HepG2 (cell line): ENCODE results near the gene ZFAND2B. TPM values are rescaled to one million over a fixed set of nuclear protein-coding genes. Genes with fewer than 3 reads are reported as not detected.

Experiments used
- BRD4 ChIP-seq: sonication (generic); formaldehyde crosslinking; IDR thresholded peaks from 2 replicates; pipeline ENCODE4 v1.4.0; 2020; ENCODE audit warnings: missing genetic modification reagents
- KLF6 ChIP-seq: IDR thresholded peaks from 2 replicates; pipeline ENCODE4 v1.8.0; 2016; ENCODE audit warnings: missing biosample characterization, missing genetic modification reagents
- KMT2B ChIP-seq: IDR thresholded peaks from 2 replicates; pipeline ENCODE4 v1.6.1; 2016; ENCODE audit warnings: missing genetic modification reagents, missing compliant biosample characterization
- PAWR ChIP-seq: sonication (generic); formaldehyde crosslinking; IDR thresholded peaks from 2 replicates; pipeline ENCODE4 v1.4.0; 2020; ENCODE audit warnings: missing genetic modification reagents, mild to moderate bottlenecking, borderline replicate concordance
- SALL2 ChIP-seq: sonication (generic); formaldehyde crosslinking; IDR thresholded peaks from 2 replicates; pipeline ENCODE4 v1.8.1; 2023; ENCODE audit warnings: mild to moderate bottlenecking, missing genetic modification reagents, inconsistent platforms
- ZBTB38 ChIP-seq: sonication (generic); formaldehyde crosslinking; IDR thresholded peaks from 2 replicates; pipeline ENCODE4 v1.5.1; 2020; ENCODE audit warnings: mild to moderate bottlenecking, missing genetic modification reagents
- ZNF335 ChIP-seq: sonication (generic); formaldehyde crosslinking; IDR thresholded peaks from 2 replicates; pipeline ENCODE4 v1.4.0; 2020; ENCODE audit warnings: missing genetic modification reagents
- ZNF430 ChIP-seq: sonication (generic); formaldehyde crosslinking; IDR thresholded peaks from 2 replicates; pipeline ENCODE4 v1.9.0; 2021; ENCODE audit warnings: mild to moderate bottlenecking, missing genetic modification reagents
- ZNF781 ChIP-seq: sonication (generic); formaldehyde crosslinking; IDR thresholded peaks from 2 replicates; pipeline ENCODE4 v1.5.1; 2020; ENCODE audit warnings: borderline replicate concordance, mild to moderate bottlenecking, missing genetic modification reagents; ENCODE audit errors: not compliant biosample characterization
- ZSCAN31 ChIP-seq: sonication (generic); formaldehyde crosslinking; IDR thresholded peaks from 2 replicates; pipeline ENCODE4 v1.5.0; 2020; ENCODE audit warnings: low read depth, mild to moderate bottlenecking, missing genetic modification reagents
- polyA plus RNA-seq, 8 experiments: library from polyadenylated mRNA; depleted of rRNA in 3 of 8; stranded (reverse) in 7 of 8; unstranded in 1 of 8; fragments of >200 nt; fragmentation: Illumina TruSeq in 4 of 8; extraction: Trizol in 4 of 8; gene quantifications; 2 replicates each; pipeline versions ENCODE4 v1.2.1 to v1.2.3, GENCODE V29; 2011 to 2016; ENCODE audit warnings: low read depth in 4 of 8, missing spikeins in 1 of 8, mixed read lengths in 1 of 8; ENCODE audit not compliant: insufficient read depth in 1 of 8
- total RNA-seq, 5 experiments: library from RNA; depleted of rRNA; stranded (reverse); fragments of >200 nt; fragmentation: Illumina TruSeq; extraction: Trizol; gene quantifications; 2 replicates each; pipeline ENCODE4 v1.2.3, GENCODE V29; 2016; ENCODE audit warnings: low read depth in 1 of 5
- TF ChIP-seq, protein P1 (sequence below): sonication (generic); formaldehyde crosslinking; IDR thresholded peaks from 2 replicates; pipeline ENCODE4 v1.4.0; 2020; ENCODE audit warnings: missing genetic modification reagents
- TF ChIP-seq, protein P2 (sequence below): sonication (generic); formaldehyde crosslinking; IDR thresholded peaks from 2 replicates; pipeline ENCODE4 v1.4.0; 2020; ENCODE audit warnings: mild to moderate bottlenecking, missing genetic modification reagents
- TF ChIP-seq, protein P3 (sequence below): IDR thresholded peaks from 2 replicates; pipeline ENCODE4 v1.6.1; 2016; ENCODE audit warnings: missing genetic modification reagents, missing compliant biosample characterization
- TF ChIP-seq, protein P4 (sequence below): sonication (generic); formaldehyde crosslinking; IDR thresholded peaks from 2 replicates; pipeline ENCODE4 v1.5.0; 2020; ENCODE audit warnings: mild to moderate bottlenecking, missing genetic modification reagents, borderline replicate concordance

ZFAND2B gene
- total and polyA plus RNA-seq, 2 of the 13 experiments (the other 11 are each of a cell fraction or from before 2014, with no cell fraction given) = 53.3 to 115 TPM

DNA sequence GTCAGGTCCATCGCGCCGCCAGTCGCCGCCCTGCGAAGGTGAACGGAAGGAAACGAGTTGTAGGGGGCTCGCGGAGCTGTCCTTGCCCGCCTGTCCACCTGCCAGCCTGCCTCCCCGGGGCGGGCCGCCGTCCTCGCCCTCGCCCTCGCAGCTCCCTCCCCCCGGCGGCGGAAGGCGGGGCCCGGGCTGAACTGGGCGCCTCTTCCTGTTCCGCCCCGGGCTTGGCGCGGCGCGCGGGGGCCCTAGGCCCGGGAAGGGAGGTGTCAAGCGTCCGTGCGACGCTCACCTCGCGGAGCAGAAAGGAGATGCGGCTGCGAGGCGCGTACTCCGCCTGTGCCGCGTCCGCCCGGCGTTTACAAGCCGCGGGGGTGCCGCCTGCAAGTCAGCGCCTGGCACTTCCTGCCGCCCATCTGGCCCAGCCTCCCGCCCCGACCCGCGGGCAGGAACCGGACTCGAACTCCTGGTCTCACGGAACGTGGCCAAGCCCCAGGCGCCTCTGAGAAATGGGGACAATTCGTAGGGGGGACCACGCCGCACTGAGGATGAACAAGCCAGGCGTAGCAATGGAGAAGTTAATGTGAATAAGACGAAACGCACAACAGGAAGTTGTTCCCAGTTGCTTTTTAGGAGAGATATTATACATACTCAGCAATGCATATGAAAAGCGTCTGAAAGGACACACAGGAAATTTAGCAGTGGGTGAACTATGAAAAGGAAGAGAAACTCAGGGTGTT is 29.6 kb upstream of the ZFAND2B start, which contains the start of gene CNPPD1 (continued):
- TF ChIP-seq BRD4 (CRISPR knock-in tag) (peak; percentile 79; the same call in 1 of the 2 replicates), KMT2B (CRISPR knock-in tag) (no peak; the same call in none of the 2 replicates), ZNF335 (CRISPR knock-in tag) (no peak; the same call in none of the 2 replicates), ZNF430 (CRISPR knock-in tag) (peak; percentile 82), ZBTB38 (CRISPR knock-in tag) (peak; percentile 96), ZSCAN31 (CRISPR knock-in tag) (peak; percentile 97), SALL2 (peak; percentile 99), KLF6 (CRISPR knock-in tag) (peak; percentile 99), ZNF781 (no peak), PAWR (CRISPR knock-in tag) (peak; percentile 91; the same call in 1 of the 2 replicates)
- TF ChIP-seq, protein P1, sequence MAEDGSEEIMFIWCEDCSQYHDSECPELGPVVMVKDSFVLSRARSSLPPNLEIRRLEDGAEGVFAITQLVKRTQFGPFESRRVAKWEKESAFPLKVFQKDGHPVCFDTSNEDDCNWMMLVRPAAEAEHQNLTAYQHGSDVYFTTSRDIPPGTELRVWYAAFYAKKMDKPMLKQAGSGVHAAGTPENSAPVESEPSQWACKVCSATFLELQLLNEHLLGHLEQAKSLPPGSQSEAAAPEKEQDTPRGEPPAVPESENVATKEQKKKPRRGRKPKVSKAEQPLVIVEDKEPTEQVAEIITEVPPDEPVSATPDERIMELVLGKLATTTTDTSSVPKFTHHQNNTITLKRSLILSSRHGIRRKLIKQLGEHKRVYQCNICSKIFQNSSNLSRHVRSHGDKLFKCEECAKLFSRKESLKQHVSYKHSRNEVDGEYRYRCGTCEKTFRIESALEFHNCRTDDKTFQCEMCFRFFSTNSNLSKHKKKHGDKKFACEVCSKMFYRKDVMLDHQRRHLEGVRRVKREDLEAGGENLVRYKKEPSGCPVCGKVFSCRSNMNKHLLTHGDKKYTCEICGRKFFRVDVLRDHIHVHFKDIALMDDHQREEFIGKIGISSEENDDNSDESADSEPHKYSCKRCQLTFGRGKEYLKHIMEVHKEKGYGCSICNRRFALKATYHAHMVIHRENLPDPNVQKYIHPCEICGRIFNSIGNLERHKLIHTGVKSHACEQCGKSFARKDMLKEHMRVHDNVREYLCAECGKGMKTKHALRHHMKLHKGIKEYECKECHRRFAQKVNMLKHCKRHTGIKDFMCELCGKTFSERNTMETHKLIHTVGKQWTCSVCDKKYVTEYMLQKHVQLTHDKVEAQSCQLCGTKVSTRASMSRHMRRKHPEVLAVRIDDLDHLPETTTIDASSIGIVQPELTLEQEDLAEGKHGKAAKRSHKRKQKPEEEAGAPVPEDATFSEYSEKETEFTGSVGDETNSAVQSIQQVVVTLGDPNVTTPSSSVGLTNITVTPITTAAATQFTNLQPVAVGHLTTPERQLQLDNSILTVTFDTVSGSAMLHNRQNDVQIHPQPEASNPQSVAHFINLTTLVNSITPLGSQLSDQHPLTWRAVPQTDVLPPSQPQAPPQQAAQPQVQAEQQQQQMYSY (CRISPR knock-in tag) = peak; percentile 75
- TF ChIP-seq, protein P2, sequence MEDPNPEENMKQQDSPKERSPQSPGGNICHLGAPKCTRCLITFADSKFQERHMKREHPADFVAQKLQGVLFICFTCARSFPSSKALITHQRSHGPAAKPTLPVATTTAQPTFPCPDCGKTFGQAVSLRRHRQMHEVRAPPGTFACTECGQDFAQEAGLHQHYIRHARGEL (CRISPR knock-in tag) = peak; percentile 70; the same call in 1 of the 2 replicates
- TF ChIP-seq, protein P3, sequence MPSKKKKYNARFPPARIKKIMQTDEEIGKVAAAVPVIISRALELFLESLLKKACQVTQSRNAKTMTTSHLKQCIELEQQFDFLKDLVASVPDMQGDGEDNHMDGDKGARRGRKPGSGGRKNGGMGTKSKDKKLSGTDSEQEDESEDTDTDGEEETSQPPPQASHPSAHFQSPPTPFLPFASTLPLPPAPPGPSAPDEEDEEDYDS (CRISPR knock-in tag) = peak; percentile 72; the same call in 1 of the 2 replicates
- TF ChIP-seq, protein P4, sequence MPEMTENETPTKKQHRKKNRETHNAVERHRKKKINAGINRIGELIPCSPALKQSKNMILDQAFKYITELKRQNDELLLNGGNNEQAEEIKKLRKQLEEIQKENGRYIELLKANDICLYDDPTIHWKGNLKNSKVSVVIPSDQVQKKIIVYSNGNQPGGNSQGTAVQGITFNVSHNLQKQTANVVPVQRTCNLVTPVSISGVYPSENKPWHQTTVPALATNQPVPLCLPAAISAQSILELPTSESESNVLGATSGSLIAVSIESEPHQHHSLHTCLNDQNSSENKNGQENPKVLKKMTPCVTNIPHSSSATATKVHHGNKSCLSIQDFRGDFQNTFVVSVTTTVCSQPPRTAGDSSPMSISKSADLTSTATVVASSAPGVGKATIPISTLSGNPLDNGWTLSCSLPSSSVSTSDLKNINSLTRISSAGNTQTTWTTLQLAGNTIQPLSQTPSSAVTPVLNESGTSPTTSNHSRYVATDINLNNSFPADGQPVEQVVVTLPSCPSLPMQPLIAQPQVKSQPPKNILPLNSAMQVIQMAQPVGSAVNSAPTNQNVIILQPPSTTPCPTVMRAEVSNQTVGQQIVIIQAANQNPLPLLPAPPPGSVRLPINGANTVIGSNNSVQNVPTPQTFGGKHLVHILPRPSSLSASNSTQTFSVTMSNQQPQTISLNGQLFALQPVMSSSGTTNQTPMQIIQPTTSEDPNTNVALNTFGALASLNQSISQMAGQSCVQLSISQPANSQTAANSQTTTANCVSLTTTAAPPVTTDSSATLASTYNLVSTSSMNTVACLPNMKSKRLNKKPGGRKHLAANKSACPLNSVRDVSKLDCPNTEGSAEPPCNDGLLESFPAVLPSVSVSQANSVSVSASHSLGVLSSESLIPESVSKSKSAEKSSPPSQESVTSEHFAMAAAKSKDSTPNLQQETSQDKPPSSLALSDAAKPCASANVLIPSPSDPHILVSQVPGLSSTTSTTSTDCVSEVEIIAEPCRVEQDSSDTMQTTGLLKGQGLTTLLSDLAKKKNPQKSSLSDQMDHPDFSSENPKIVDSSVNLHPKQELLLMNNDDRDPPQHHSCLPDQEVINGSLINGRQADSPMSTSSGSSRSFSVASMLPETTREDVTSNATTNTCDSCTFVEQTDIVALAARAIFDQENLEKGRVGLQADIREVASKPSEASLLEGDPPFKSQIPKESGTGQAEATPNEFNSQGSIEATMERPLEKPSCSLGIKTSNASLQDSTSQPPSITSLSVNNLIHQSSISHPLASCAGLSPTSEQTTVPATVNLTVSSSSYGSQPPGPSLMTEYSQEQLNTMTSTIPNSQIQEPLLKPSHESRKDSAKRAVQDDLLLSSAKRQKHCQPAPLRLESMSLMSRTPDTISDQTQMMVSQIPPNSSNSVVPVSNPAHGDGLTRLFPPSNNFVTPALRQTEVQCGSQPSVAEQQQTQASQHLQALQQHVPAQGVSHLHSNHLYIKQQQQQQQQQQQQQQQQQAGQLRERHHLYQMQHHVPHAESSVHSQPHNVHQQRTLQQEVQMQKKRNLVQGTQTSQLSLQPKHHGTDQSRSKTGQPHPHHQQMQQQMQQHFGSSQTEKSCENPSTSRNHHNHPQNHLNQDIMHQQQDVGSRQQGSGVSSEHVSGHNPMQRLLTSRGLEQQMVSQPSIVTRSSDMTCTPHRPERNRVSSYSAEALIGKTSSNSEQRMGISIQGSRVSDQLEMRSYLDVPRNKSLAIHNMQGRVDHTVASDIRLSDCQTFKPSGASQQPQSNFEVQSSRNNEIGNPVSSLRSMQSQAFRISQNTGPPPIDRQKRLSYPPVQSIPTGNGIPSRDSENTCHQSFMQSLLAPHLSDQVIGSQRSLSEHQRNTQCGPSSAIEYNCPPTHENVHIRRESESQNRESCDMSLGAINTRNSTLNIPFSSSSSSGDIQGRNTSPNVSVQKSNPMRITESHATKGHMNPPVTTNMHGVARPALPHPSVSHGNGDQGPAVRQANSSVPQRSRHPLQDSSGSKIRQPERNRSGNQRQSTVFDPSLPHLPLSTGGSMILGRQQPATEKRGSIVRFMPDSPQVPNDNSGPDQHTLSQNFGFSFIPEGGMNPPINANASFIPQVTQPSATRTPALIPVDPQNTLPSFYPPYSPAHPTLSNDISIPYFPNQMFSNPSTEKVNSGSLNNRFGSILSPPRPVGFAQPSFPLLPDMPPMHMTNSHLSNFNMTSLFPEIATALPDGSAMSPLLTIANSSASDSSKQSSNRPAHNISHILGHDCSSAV (CRISPR knock-in tag) = 0 out of 2 replicates have a peak, but pooled peaks have one; percentile 96
